Activated CD8-positive, alpha-beta T cell treated with anti-CD3 and anti-CD28 coated beads, Interleukin-2, amount 10 ng/mL, durations not matched to agents 7 days and 5 days (primary cell): Measurements from ENCODE around the gene TSEN34. TPM values are rescaled to one million over a fixed set of nuclear protein-coding genes. Genes with fewer than 3 reads are reported as not detected.
"Not testable (repeated sequence)": the region's sequence is repeated elsewhere in the genome, so short reads cannot be mapped to it uniquely, and the experiment has no call there.

Source experiments
- ATAC-seq: fragments of 150-1000 bp; cut with Tn5 transposase; one replicate; pipeline ENCODE4 v1.10.0; 2021; ENCODE audit warnings: moderate library complexity
- CTCF ChIA-PET: fragments of 350-600 bp; sonication (Branson Sonifier 250); formaldehyde crosslinking; loops from one replicate; lab custom pipeline; 2021; ENCODE audit warnings: antibody characterized with exemption; lab: Charles Lee
- POLR2A ChIA-PET: fragments of 350-600 bp; sonication (Branson Sonifier 250); formaldehyde crosslinking; loops from one replicate; lab custom pipeline; 2021; ENCODE audit warnings: antibody characterized with exemption; lab: Charles Lee
- DNase-seq: peaks from one replicate; pipeline ENCODE4 v3.0.0-alpha.2; 2020
- H3K27ac Mint-ChIP-seq: one replicate; pipeline ENCODE4 v1.8.0; 2021; ENCODE audit warnings: mild to moderate bottlenecking, mixed read lengths
- H3K27me3 Mint-ChIP-seq: one replicate; pipeline ENCODE4 v1.8.0; 2021; ENCODE audit warnings: low read depth, mixed read lengths
- H3K36me3 Mint-ChIP-seq: one replicate; pipeline ENCODE4 v1.8.0; 2021; ENCODE audit warnings: low read depth, mixed read lengths
- H3K4me1 Mint-ChIP-seq: one replicate; pipeline ENCODE4 v1.8.0; 2021; ENCODE audit warnings: low read depth, mixed read lengths
- H3K4me3 Mint-ChIP-seq: one replicate; pipeline ENCODE4 v1.8.0; 2021; ENCODE audit warnings: mild to moderate bottlenecking, mixed read lengths
- H3K9me3 Mint-ChIP-seq: one replicate; pipeline ENCODE4 v1.8.0; 2022; ENCODE audit warnings: mixed read lengths; ENCODE audit not compliant: insufficient read depth
- total RNA-seq, 2 experiments: library from RNA; stranded (reverse); gene quantifications; one replicate each; pipeline ENCODE4 v1.2.3, GENCODE V29; 2021

The TSEN34 gene
- total RNA-seq, 2 experiments from 2014 or later = 11.2 to 11.9 TPM

GRCh38 chr19:54203151-54203611 lies 12.1 kb downstream of the TSEN34 start:
- peak overlapping the region; percentile 100 for H3K4me3 Mint-ChIP-seq
- ATAC-seq (no peak), DNase-seq (no peak)
- H3K27ac Mint-ChIP-seq = no peak overlapping the region
- H3K36me3 Mint-ChIP-seq = peaks cover 75% of the 10 kb centered on the region
- ChIA-PET POLR2A (interaction anchor here (4.1 kb wide), 1 partner anchor 14 kb away, joined by 103 read pairs; the partner anchor contains the start of genes MBOAT7 and TSEN34), CTCF (interaction anchor here (2.0 kb wide), 1 partner anchor 12 kb away, joined by 4 read pairs; the partner anchor contains the start of gene TSEN34)
- no peaks in the 10 kb centered on the region for H3K27me3 Mint-ChIP-seq
- peaks cover 81% of the 10 kb centered on the region for H3K4me1 Mint-ChIP-seq
- no peaks in the 10 kb centered on the region for H3K9me3 Mint-ChIP-seq

DNA sequence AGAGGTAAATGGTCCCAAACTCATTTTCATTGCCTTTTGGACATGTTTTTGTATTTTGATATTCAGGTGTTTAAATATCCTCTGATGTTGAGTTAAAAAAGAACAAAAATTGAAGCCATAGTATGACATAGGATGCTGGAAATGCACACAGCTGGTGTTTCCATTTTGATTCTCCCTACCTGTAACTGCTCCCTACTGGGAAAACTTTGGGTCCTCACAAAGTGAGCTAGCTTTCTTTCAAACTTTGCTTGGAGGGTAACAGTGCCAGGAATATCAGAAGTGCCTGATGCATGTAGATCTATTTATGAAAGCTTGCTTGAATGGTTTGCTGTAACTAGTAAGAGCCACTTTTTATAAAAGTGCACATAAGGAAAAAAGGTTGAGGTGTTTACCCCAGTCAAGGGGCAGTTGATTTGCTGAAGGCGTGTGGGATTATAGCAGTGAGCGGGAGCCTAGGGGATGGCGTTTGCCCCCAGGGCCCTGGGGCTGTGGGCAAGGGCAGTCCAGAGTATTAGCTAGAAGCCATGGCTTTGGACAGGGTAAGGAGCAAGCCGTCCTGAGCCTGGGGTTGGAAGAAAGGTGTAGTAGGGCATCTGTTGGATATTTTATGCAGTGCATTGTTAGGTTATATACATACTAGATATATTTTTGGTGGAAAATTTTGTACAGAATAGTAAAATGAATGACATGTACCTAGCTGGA lies 13.8 kb downstream of the TSEN34 start:
- DNase-seq = no peak
- peaks cover 91% of the 10 kb centered on the region for H3K4me1 Mint-ChIP-seq
- no peak for ATAC-seq
- H3K27ac Mint-ChIP-seq = no peak overlapping the region
- H3K4me3 Mint-ChIP-seq = no peak overlapping the region
- no peaks in the 10 kb centered on the region for H3K27me3 Mint-ChIP-seq
- ChIA-PET POLR2A (interaction anchor here (0.9 to 2.4 kb wide), 3 partner anchors 13 to 46 kb away, joined by 3 to 7 read pairs (median 4); partner anchors contain the start of genes LENG1 and MBOAT7), CTCF (interaction anchor here (1.2 to 1.5 kb wide), 3 partner anchors 16 to 61 kb away, joined by 3 to 5 read pairs (median 3); partner anchors contain the start of gene MBOAT7)
- peaks cover 87% of the 10 kb centered on the region for H3K36me3 Mint-ChIP-seq
- no peaks in the 10 kb centered on the region for H3K9me3 Mint-ChIP-seq

- DNase-seq (no peak), ATAC-seq (no peak)
- Mint-ChIP-seq H3K27me3 (no peaks in the 10 kb centered on the region), H3K4me1 (peaks cover 98% of the 10 kb centered on the region), H3K36me3 (peaks cover 91% of the 10 kb centered on the region), H3K4me3 (no peak overlapping the region), H3K27ac (no peak overlapping the region), H3K9me3 (no peaks in the 10 kb centered on the region)
- POLR2A ChIA-PET = interaction anchor here (1.3 to 2.4 kb wide), 2 partner anchors 15 to 17 kb away, joined by 4 to 7 read pairs; partner anchors contain the start of genes MBOAT7 and TSEN34
- CTCF ChIA-PET = interaction anchor here (1.1 to 2.1 kb wide), 4 partner anchors 16 to 60 kb away, joined by 3 to 5 read pairs (median 4); partner anchors contain the start of genes MBOAT7 and TSEN34
These were observed 15.1 kb downstream of the TSEN34 start for GRCh38 chr19:54206030-54206830.

GRCh38 chr19:54206831-54207177 lies 15.7 kb downstream of the TSEN34 start:
- Mint-ChIP-seq H3K27me3 (no peaks in the 10 kb centered on the region), H3K9me3 (no peaks in the 10 kb centered on the region), H3K27ac (no peak overlapping the region), H3K36me3 (peaks cover 86% of the 10 kb centered on the region), H3K4me3 (no peak overlapping the region), H3K4me1 (peaks cover 97% of the 10 kb centered on the region)
- POLR2A ChIA-PET = interaction anchor here (0.5 to 2.4 kb wide), 3 partner anchors 13 to 18 kb away, joined by 4 to 7 read pairs (median 4); partner anchors contain the start of genes MBOAT7 and TSEN34
- DNase-seq = no peak
- ATAC-seq = no peak
- CTCF ChIA-PET = interaction anchor here (2.1 kb wide), 1 partner anchor 59 kb away, joined by 5 read pairs; no protein-coding TSS in a partner anchor

- ATAC-seq, DNase-seq, H3K4me3 Mint-ChIP-seq, H3K9me3 Mint-ChIP-seq, H3K27me3 Mint-ChIP-seq: not testable (repeated sequence)
- H3K27ac Mint-ChIP-seq = peak overlapping the region; percentile 35
- H3K36me3 Mint-ChIP-seq = peaks cover 86% of the 10 kb centered on the region
- ChIA-PET CTCF (interaction anchor here (2.1 kb wide), 1 partner anchor 59 kb away, joined by 5 read pairs; no protein-coding TSS in a partner anchor), POLR2A (interaction anchor here (0.5 to 2.4 kb wide), 3 partner anchors 13 to 18 kb away, joined by 4 to 7 read pairs (median 4); partner anchors contain the start of genes MBOAT7 and TSEN34)
- H3K4me1 Mint-ChIP-seq = peaks cover 95% of the 10 kb centered on the region
These were observed 16.1 kb downstream of the TSEN34 start for GRCh38 chr19:54207193-54207592.

DNA sequence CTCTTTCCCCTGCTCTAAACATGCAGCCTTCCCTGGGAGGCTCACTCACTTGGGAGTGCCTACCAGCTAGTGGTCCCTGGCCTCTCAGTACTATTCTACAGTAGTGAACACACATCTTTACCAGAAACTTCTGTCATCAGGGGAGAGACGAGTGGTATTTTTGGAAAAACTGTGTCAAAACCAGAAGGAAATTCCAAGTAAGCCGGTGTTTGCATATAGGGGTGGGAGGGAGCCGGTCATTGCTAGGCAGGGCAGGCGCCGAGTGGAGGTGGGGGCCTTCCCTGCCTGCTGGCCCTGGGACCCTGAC lies 16.5 kb downstream of the TSEN34 start:
- H3K4me3 Mint-ChIP-seq = no peak overlapping the region
- H3K27me3 Mint-ChIP-seq = no peaks in the 10 kb centered on the region
- no peak for ATAC-seq
- peak overlapping the region; percentile 35 for H3K27ac Mint-ChIP-seq
- ChIA-PET POLR2A (no interaction called here), CTCF (interaction anchor here (1.2 kb wide), 1 partner anchor 16 kb away, joined by 4 read pairs; the partner anchor contains the start of gene TSEN34)
- no peak for DNase-seq
- H3K36me3 Mint-ChIP-seq = peaks cover 82% of the 10 kb centered on the region
- H3K9me3 Mint-ChIP-seq = no peaks in the 10 kb centered on the region
- H3K4me1 Mint-ChIP-seq = peaks cover 91% of the 10 kb centered on the region

GRCh38 chr19:54207983-54208783 lies 17.1 kb downstream of the TSEN34 start:
- H3K4me3 Mint-ChIP-seq = no peak overlapping the region
- no peaks in the 10 kb centered on the region for H3K9me3 Mint-ChIP-seq
- peaks cover 87% of the 10 kb centered on the region for H3K4me1 Mint-ChIP-seq
- ChIA-PET CTCF (interaction anchor here (1.2 kb wide), 1 partner anchor 17 kb away, joined by 4 read pairs; the partner anchor contains the start of gene TSEN34), POLR2A (no interaction called here)
- peak overlapping the region; percentile 18 for H3K27ac Mint-ChIP-seq
- no peak for ATAC-seq
- H3K36me3 Mint-ChIP-seq = peaks cover 82% of the 10 kb centered on the region
- no peaks in the 10 kb centered on the region for H3K27me3 Mint-ChIP-seq
- DNase-seq = no peak

DNA sequence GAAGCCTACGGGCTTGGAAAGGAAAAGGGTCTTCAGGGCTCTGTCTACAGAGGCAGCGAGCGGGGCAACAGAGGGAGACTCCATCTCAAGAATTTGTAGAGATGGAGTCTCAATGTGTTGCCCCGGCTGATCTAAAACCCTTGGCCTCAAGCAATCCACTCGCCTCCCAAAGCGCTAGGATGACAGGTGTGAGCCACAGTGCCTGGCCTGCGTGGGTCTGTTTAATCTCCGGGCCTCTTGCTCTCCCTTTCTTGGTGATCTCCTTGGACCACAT lies 17.6 kb downstream of the TSEN34 start:
- H3K27ac Mint-ChIP-seq = peak overlapping the region; percentile 18
- peaks cover 78% of the 10 kb centered on the region for H3K36me3 Mint-ChIP-seq
- ChIA-PET CTCF (interaction anchor here (1.2 to 1.9 kb wide), 2 partner anchors 8 to 17 kb away, joined by 4 to 5 read pairs; partner anchors contain the start of genes RPS9 and TSEN34), POLR2A (interaction anchor here (3.6 kb wide), 1 partner anchor 8 kb away, joined by 41 read pairs; the partner anchor contains the start of gene RPS9)
- H3K4me3 Mint-ChIP-seq = no peak overlapping the region
- H3K9me3 Mint-ChIP-seq = no peaks in the 10 kb centered on the region
- no peaks in the 10 kb centered on the region for H3K27me3 Mint-ChIP-seq
- DNase-seq = no peak
- ATAC-seq = no peak
- H3K4me1 Mint-ChIP-seq = peaks cover 81% of the 10 kb centered on the region

DNA sequence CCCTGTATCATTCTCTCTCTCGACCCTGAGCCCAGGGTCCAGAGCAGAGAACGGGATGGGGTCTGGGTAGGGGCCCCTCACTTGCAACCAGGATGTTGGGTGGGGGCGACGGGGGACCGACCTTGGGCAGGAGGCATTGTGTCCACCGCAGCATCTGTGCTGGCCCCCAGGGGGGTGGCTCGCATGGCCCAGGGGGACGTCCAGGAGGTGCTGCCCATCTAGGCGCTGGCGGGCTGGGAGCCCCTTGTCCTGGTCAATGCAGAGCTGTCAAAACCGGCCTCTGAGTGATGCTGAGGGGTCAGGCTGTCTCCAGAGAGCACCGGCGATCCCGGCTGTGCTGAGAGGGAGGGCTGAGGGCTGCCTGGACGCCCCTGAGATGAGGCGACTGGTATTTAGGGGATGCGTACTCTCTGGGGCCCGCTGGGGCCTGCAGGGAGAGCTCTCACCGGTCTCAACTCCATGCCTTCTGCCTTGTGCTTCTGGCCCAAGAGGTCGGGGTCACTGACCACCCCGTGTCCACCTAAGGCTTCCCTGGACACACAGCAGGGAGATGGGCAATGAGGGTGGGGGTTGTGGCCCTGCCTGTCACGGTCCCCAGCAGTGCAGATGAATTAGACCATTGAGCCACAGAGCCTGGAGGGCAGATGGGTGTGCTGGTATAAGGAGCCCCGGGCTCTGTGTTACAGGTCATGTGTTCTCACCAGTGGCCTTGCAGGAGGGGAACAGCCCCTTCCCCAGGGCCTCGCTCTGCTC lies 18.1 kb downstream of the TSEN34 start:
- Mint-ChIP-seq H3K9me3 (no peaks in the 10 kb centered on the region), H3K4me1 (peaks cover 76% of the 10 kb centered on the region), H3K27me3 (no peaks in the 10 kb centered on the region), H3K27ac (peak overlapping the region; percentile 82), H3K4me3 (no peak overlapping the region), H3K36me3 (peaks cover 77% of the 10 kb centered on the region)
- no peak for DNase-seq
- ATAC-seq = peak; percentile 10
- CTCF ChIA-PET = interaction anchor here (1.9 kb wide), 2 partner anchors 8 to 57 kb away, joined by 5 read pairs; partner anchors contain the start of gene RPS9
- POLR2A ChIA-PET = interaction anchor here (2.2 to 3.6 kb wide), 2 partner anchors 9 to 20 kb away, joined by 8 to 41 read pairs; partner anchors contain the start of genes MBOAT7 and RPS9

DNA sequence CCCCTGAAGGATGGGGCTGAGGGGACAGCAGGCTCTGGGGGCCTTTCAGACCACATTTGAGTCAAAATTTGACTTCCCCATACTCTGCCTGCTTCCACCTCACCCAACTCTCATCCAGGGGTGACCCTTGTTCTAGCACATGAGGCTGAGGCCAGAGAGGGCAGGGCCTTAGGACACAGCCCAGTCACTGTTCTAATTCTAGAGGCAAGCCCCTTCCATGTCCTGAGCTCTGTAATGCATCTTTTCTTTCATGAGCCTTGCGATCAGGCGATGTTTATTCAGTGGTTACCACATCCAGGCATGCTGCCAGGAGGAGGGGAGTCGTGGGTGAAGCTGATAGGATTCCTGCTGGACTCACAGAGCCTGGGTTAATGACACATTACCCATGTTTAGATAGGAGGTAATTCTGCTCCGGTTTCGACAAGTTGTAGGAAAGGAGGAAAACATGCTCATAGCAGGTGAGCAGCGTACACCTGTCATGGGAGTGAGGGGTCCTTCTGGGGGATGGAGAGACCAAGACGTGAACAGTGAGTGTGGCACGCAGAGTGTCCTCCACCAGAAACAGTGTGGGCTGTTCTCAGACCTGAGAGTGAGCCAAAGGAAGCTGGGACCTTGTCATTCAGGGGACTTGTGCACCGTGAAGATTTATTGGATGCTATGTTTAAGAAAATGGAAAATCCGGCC lies 18.8 kb downstream of the TSEN34 start:
- H3K27ac Mint-ChIP-seq = peak overlapping the region; percentile 82
- peak; percentile 5 for ATAC-seq

More for the DNA sequence above, 18.8 kb downstream of the TSEN34 start:
- H3K27me3 Mint-ChIP-seq = no peaks in the 10 kb centered on the region
- H3K9me3 Mint-ChIP-seq = no peaks in the 10 kb centered on the region
- H3K36me3 Mint-ChIP-seq = peaks cover 70% of the 10 kb centered on the region
- peak; percentile 36 for DNase-seq
- CTCF ChIA-PET = interaction anchor here (0.7 to 1.9 kb wide), 5 partner anchors 9 to 180 kb away, joined by 3 to 9 read pairs (median 5); partner anchors contain the start of genes MBOAT7 and RPS9
- POLR2A ChIA-PET = interaction anchor here (2.2 to 3.6 kb wide), 2 partner anchors 9 to 21 kb away, joined by 8 to 41 read pairs; partner anchors contain the start of genes MBOAT7 and RPS9
- H3K4me3 Mint-ChIP-seq = peak overlapping the region; percentile 30
- H3K4me1 Mint-ChIP-seq = peaks cover 69% of the 10 kb centered on the region
